K562 (cell line): ENCODE results near the gene ZNF260. TPM values are rescaled to one million over a fixed set of nuclear protein-coding genes. Genes with fewer than 3 reads are reported as not detected.

ENCODE experiments used
- CHAMP1 ChIP-seq: fragments of 450-650 bp; IDR thresholded peaks from 2 replicates; pipeline ENCODE4 v1.6.1; 2016; ENCODE audit warnings: mild to moderate bottlenecking
- COPS2 ChIP-seq: fragments of 450-650 bp; conservative IDR thresholded peaks from 2 replicates; pipeline ENCODE4 v1.6.1; 2016; ENCODE audit warnings: mild to moderate bottlenecking, moderate library complexity
- E2F1 ChIP-seq: sonication (generic); formaldehyde crosslinking; IDR thresholded peaks from 2 replicates; pipeline ENCODE4 v1.8.1; 2023; ENCODE audit warnings: mild to moderate bottlenecking, missing genetic modification reagents, moderate library complexity
- EGR1 ChIP-seq: fragments of 450-650 bp; conservative IDR thresholded peaks from 2 replicates; pipeline ENCODE4 v1.6.1; 2017; ENCODE audit warnings: mild to moderate bottlenecking
- ILF3 ChIP-seq: fragments of 450-650 bp; IDR thresholded peaks from 2 replicates; pipeline ENCODE4 v1.6.1; 2018; ENCODE audit warnings: antibody characterized with exemption, mild to moderate bottlenecking, moderate library complexity, borderline replicate concordance
- PTTG1 ChIP-seq: fragments of 450-650 bp; IDR thresholded peaks from 2 replicates; pipeline ENCODE4 v1.6.1; 2016; ENCODE audit warnings: low read depth, mild to moderate bottlenecking, missing genetic modification characterization, missing compliant biosample characterization
- RERE ChIP-seq: sonication (generic); formaldehyde crosslinking; IDR thresholded peaks from 2 replicates; pipeline ENCODE4 v1.8.0; 2023; ENCODE audit warnings: missing genetic modification reagents, mild to moderate bottlenecking, borderline replicate concordance
- SUPT5H ChIP-seq: fragments of 450-650 bp; IDR thresholded peaks from 2 replicates; pipeline ENCODE4 v1.6.1; 2016
- U2AF1 ChIP-seq: fragments of 200-400 bp; formaldehyde crosslinking; optimal IDR thresholded peaks from 2 replicates; pipeline ENCODE3; 2017; ENCODE audit warnings: mild to moderate bottlenecking, low read depth, low read length, moderate library complexity
- XRCC3 ChIP-seq: fragments of 450-650 bp; IDR thresholded peaks from 2 replicates; pipeline ENCODE4 v1.6.1; 2017; ENCODE audit warnings: mild to moderate bottlenecking, moderate library complexity
- XRCC4 ChIP-seq: IDR thresholded peaks from one replicate; pipeline ENCODE4 v1.6.1; 2011; ENCODE audit not compliant: insufficient read depth, insufficient read length; ENCODE audit errors: extremely low read depth
- ZNF133 ChIP-seq: fragments of 250-450 bp; sonication (Bioruptor Pico); IDR thresholded peaks from 2 replicates; pipeline ENCODE4 v1.4.0; 2020; ENCODE audit warnings: mild to moderate bottlenecking
- ZNF165 ChIP-seq: fragments of 250-450 bp; sonication (Bioruptor Pico); IDR thresholded peaks from 2 replicates; pipeline ENCODE4 v1.4.0; 2020; ENCODE audit warnings: borderline replicate concordance
- ZNF3 ChIP-seq: fragments of 250-450 bp; sonication (Bioruptor Pico); IDR thresholded peaks from 2 replicates; pipeline ENCODE4 v1.5.0; 2021; ENCODE audit warnings: mild to moderate bottlenecking, moderate library complexity
- ZNF780A ChIP-seq: fragments of 250-450 bp; sonication (Bioruptor Pico); IDR thresholded peaks from 2 replicates; pipeline ENCODE4 v1.5.0; 2021; ENCODE audit warnings: mild to moderate bottlenecking
- polyA plus RNA-seq, 8 experiments: library from polyadenylated mRNA; depleted of rRNA in 4 of 8; stranded (reverse) in 5 of 8; unstranded in 3 of 8; fragments of >200 nt; fragmentation: Nextera tagmentation in 2 of 8; fragmentation: Illumina TruSeq in 1 of 8; extraction: Ambion mirVana in 2 of 8; extraction: Trizol in 1 of 8; gene quantifications; 2 replicates each; pipeline versions ENCODE4 v1.2.1 to v1.2.3, GENCODE V29; 2011 to 2014; ENCODE audit warnings: inconsistent platforms in 1 of 8, missing spikeins in 1 of 8
- total RNA-seq, 7 experiments: library from RNA; depleted of rRNA in 6 of 7; stranded (reverse); fragments of >200 nt in 6 of 7; fragmentation: Illumina TruSeq in 2 of 7; extraction: Trizol in 2 of 7; gene quantifications; 2 replicates each; pipeline versions ENCODE4 v1.2.1 to v1.2.3, GENCODE V29; 2011 to 2021; ENCODE audit warnings: low replicate concordance in 1 of 7
- TF ChIP-seq, protein P1 (sequence below): fragments of 250-450 bp; sonication (Bioruptor Pico); IDR thresholded peaks from 2 replicates; pipeline ENCODE4 v1.8.0; 2022; ENCODE audit warnings: inconsistent platforms

The ZNF260 gene
- total and polyA plus RNA-seq, 9 of the 15 experiments (the other 6 are each of a cell fraction or from before 2014, with no cell fraction given): 2.6 to 16.6 (median 5.8) TPM

- 0 out of 2 replicates have a peak, but pooled peaks have one; percentile 53 for TF ChIP-seq E2F1
- no peak for TF ChIP-seq ZNF133
- no peak for TF ChIP-seq PTTG1 (tag)
- TF ChIP-seq SUPT5H: peak; percentile 97
- TF ChIP-seq, protein P1, sequence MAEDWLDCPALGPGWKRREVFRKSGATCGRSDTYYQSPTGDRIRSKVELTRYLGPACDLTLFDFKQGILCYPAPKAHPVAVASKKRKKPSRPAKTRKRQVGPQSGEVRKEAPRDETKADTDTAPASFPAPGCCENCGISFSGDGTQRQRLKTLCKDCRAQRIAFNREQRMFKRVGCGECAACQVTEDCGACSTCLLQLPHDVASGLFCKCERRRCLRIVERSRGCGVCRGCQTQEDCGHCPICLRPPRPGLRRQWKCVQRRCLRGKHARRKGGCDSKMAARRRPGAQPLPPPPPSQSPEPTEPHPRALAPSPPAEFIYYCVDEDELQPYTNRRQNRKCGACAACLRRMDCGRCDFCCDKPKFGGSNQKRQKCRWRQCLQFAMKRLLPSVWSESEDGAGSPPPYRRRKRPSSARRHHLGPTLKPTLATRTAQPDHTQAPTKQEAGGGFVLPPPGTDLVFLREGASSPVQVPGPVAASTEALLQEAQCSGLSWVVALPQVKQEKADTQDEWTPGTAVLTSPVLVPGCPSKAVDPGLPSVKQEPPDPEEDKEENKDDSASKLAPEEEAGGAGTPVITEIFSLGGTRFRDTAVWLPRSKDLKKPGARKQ: no peak
- no peak for TF ChIP-seq RERE (CRISPR knock-in tag)
- TF ChIP-seq XRCC3: no peak
- no peak for TF ChIP-seq ZNF780A
- no peak for TF ChIP-seq XRCC4
- TF ChIP-seq ZNF165 (CRISPR knock-in tag): no peak; the same call in 1 of the 2 replicates
- no peak for TF ChIP-seq ZNF3 (CRISPR knock-in tag)
- no peak for TF ChIP-seq COPS2
- TF ChIP-seq U2AF1: no peak
- TF ChIP-seq CHAMP1: no peak
- TF ChIP-seq EGR1: no peak
- no peak for TF ChIP-seq ILF3
Measured at GRCh38 chr19:36573020-36573894, 45.2 kb upstream of the ZNF260 start, which contains the start of gene ZNF529 (continued).
